NCI-H1092 (cell line): ENCODE data around the gene ADAMTS7.
"Not testable (repeated sequence)": the region's sequence is repeated elsewhere in the genome, so short reads cannot be mapped to it uniquely, and the experiment has no call there.

Source experiments
- DNase-seq: peaks from one replicate; lab custom pipeline; 2025; lab: John Stamatoyannopoulos, UW

ADAMTS7 gene

GRCh38 chr15:78766041-78766440 is 45.2 kb downstream of the ADAMTS7 start:
- no peak for DNase-seq

- not testable (repeated sequence) for DNase-seq
Observed at GRCh38 chr15:78765154-78765860, 46.0 kb downstream of the ADAMTS7 start.

- DNase-seq, result not testable (repeated sequence)
Observed at GRCh38 chr15:78764340-78765153, 46.7 kb downstream of the ADAMTS7 start.

- DNase-seq, result no peak
Observed at GRCh38 chr15:78763796-78764241, 47.4 kb downstream of the ADAMTS7 start.

DNA sequence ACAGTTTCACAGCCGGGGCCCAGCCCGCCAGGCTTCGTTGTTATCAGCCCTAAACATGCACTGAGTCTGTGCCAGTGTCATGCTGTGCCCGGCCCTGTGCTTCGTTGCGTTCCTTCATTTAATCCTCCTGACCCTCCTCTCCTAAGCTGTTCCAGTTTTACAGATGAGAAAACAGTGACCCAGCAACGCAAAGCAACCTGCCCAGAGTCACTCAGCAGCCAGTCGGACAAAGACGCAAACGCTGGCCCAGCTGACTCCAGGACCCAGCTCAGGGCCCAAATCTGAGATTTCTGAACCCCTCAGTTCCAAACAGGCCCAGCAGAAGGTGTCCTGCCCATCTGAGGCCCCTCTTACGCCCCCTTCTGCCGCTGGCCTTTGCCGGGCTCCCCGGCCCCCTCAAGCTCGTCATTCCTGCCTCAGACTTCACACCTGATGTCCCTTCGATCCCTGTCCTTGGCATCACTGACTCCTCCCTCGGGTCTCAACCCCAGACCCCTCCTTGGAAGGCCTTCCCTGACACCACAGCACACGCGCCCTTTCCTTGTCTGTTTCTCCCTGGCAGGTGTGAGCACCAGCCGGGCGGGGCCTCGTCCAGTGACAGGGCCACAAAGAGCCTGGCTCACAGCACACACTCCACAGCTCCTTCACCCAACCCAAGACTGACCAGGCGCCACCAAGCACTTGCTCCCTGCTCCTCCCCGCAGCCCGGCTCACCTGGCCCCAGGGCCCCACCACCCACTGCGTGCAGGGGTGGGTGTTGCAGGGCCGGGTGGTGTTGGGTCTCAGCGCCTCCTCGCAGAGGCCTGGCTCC is 48.1 kb downstream of the ADAMTS7 start:
- DNase-seq, result no peak

- DNase-seq, result not testable (repeated sequence)
Observed at GRCh38 chr15:78762386-78762961, 48.8 kb downstream of the ADAMTS7 start.

- no peak for DNase-seq
Observed at GRCh38 chr15:78761891-78762385, 49.3 kb downstream of the ADAMTS7 start.

GRCh38 chr15:78761475-78761874 is 49.8 kb downstream of the ADAMTS7 start:
- DNase-seq, result not testable (repeated sequence)

DNA sequence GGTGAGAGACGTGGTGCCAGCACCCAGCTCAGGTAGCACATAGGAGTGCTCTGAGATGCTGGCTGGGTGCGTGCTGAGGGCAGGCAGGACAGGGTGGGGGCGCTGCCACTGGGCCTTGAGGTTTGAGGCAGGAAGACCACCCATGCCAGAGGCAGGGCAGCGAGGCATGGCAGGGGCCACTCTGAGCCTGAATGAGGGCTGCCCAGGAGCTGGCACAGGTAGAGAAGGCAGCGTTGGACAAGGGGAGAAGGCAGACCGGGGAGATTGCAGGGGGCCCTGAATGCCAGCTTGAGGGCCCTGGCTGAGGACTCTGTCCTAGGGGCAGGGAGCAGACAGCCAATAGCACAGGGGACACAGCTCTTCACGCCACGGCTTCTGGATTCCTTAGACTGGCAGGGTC is 50.2 kb downstream of the ADAMTS7 start:
- no peak for DNase-seq

GRCh38 chr15:78760091-78760882 is 51.0 kb downstream of the ADAMTS7 start:
- not testable (repeated sequence) for DNase-seq

GRCh38 chr15:78759361-78759998 is 51.8 kb downstream of the ADAMTS7 start:
- DNase-seq, result not testable (repeated sequence)

DNA sequence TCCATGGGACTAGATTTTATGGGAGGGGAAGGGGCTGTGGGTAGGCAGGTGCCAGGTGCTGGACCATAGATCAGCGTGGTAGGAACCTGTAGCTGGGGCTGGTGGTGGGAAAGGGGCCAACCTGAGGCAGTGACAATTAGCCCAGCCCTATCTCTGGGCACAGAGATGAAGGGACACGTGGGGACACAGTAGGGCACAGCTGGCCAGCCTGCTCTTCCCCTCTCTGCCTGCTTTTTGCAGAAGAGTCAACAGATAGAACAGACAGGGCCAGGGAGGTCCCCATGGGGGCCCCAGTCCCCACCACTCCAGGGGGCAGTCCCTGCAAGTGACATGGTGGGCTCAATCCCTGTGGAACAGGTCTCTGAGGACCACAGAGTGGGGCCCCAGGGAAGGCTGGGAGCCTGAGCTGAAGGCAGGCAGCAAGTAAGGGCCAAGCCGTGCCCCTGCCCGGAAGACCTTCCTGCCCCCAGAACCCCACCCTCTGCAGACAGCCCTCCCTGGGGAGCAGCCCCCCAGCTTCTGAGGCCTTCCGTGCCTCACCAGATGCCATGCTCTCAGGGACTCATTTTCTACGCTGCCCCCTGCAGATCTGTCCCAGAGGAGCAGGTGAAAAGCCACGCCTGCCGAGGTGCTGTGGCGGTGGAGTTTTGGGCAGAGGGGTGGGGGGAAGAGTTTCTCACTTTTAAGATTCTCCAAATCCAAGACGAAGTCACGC is 52.6 kb downstream of the ADAMTS7 start:
- not testable (repeated sequence) for DNase-seq

GRCh38 chr15:78758084-78758483 is 53.2 kb downstream of the ADAMTS7 start:
- not testable (repeated sequence) for DNase-seq

GRCh38 chr15:78757636-78757905 is 53.7 kb downstream of the ADAMTS7 start:
- no peak for DNase-seq

GRCh38 chr15:78756781-78757635 is 54.3 kb downstream of the ADAMTS7 start:
- DNase-seq, result not testable (repeated sequence)

DNA sequence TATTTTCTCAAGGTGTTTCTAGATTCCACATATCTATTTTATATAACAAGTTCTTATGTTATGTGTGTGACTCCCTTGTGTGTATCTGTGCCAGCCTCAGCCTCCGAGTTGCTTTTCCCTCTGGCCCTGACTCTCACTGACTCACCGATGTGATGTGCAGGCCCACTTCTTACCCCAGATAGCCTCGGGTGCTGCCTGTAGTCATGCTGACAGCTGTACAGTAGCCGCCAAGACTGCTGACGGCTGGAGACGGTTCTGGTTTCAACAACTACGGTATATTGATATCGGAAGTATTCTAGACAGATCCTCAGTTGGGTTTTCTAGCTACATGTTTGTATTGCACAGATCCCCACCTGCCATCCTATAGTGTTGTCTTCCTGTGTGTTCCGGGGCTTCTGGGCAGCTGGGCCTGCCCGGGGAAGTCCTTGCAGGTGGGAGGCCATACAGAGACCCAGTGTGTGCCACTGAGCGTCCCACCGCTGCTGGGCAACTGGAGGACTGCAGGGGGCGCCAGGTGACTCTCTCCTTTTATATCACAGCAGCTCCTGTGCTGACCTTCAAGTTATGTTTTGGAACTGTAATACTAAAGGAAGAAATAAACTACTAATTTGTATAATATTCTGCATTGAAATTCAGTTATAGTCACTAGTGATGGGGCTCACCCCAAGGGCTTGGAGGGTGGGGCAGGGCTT is 55.2 kb downstream of the ADAMTS7 start:
- DNase-seq, result not testable (repeated sequence)

- not testable (repeated sequence) for DNase-seq
Observed at GRCh38 chr15:78754637-78755280, 56.5 kb downstream of the ADAMTS7 start.
